K562 (cell line): ENCODE measurements around the gene ZNF547. TPM values are rescaled to one million over a fixed set of nuclear protein-coding genes. Genes with fewer than 3 reads are reported as not detected.
A peak's percentile ranks its signal among the peaks of the same experiment; 100 is the strongest.

Experiments used
- ASH1L ChIP-seq: fragments of 450-650 bp; IDR thresholded peaks from 2 replicates; pipeline ENCODE4 v1.6.1; 2018; ENCODE audit warnings: borderline replicate concordance, mild to moderate bottlenecking, low read depth; ENCODE audit not compliant: partially characterized antibody
- BDP1 ChIP-seq: IDR thresholded peaks from 3 replicates; pipeline ENCODE4 v1.6.1; 2011; ENCODE audit not compliant: insufficient read length, insufficient read depth
- CC2D1A ChIP-seq: fragments of 450-650 bp; IDR thresholded peaks from 2 replicates; pipeline ENCODE4 v1.6.1; 2017; ENCODE audit warnings: mild to moderate bottlenecking
- GTF2E2 ChIP-seq: fragments of 200-800 bp; sonication (Bioruptor generic); IDR thresholded peaks from 2 replicates; pipeline ENCODE4 v1.6.1; 2016; ENCODE audit warnings: missing genetic modification characterization, missing compliant biosample characterization
- MCM7 ChIP-seq, 2 experiments: fragments of 450-650 bp; IDR thresholded peaks; 2 replicates each; pipeline ENCODE4 v1.6.1; 2016 to 2018
- MEIS2 ChIP-seq: fragments of 450-650 bp; IDR thresholded peaks from 2 replicates; pipeline ENCODE4 v1.6.1; 2014; ENCODE audit warnings: mild to moderate bottlenecking; ENCODE audit not compliant: partially characterized antibody
- PML ChIP-seq: IDR thresholded peaks from 2 replicates; pipeline ENCODE4 v1.6.1; 2012; ENCODE audit warnings: low read length, inconsistent platforms
- RBM14 ChIP-seq: fragments of 200-400 bp; formaldehyde crosslinking; IDR thresholded peaks from 2 replicates; pipeline ENCODE4 v1.6.1; 2018; ENCODE audit warnings: low read depth, mild to moderate bottlenecking, low read length, moderate library complexity, borderline replicate concordance; ENCODE audit not compliant: insufficient read depth
- RFX7 ChIP-seq: fragments of 250-450 bp; sonication (Bioruptor Pico); IDR thresholded peaks from 2 replicates; pipeline ENCODE4 v1.5.1; 2021; ENCODE audit warnings: mild to moderate bottlenecking
- RNF219 ChIP-seq: fragments of 250-450 bp; sonication (Bioruptor Pico); IDR thresholded peaks from 2 replicates; pipeline ENCODE4 v1.5.0; 2022; ENCODE audit warnings: mild to moderate bottlenecking
- SMARCC2 ChIP-seq: fragments of 450-650 bp; IDR thresholded peaks from 2 replicates; pipeline ENCODE4 v1.6.1; 2017; ENCODE audit warnings: antibody characterized with exemption, moderate library complexity, mild to moderate bottlenecking, low read depth
- ZNF175 ChIP-seq: fragments of 200-800 bp; sonication (Bioruptor generic); IDR thresholded peaks from 2 replicates; pipeline ENCODE4 v1.6.1; 2016; ENCODE audit warnings: low read depth, mild to moderate bottlenecking, missing genetic modification characterization, missing compliant biosample characterization
- polyA plus RNA-seq, 8 experiments: library from polyadenylated mRNA; depleted of rRNA in 4 of 8; stranded (reverse) in 5 of 8; unstranded in 3 of 8; fragments of >200 nt; fragmentation: Nextera tagmentation in 2 of 8; fragmentation: Illumina TruSeq in 1 of 8; extraction: Ambion mirVana in 2 of 8; extraction: Trizol in 1 of 8; gene quantifications; 2 replicates each; pipeline versions ENCODE4 v1.2.1 to v1.2.3, GENCODE V29; 2011 to 2014; ENCODE audit warnings: inconsistent platforms in 1 of 8, missing spikeins in 1 of 8
- total RNA-seq, 7 experiments: library from RNA; depleted of rRNA in 6 of 7; stranded (reverse); fragments of >200 nt in 6 of 7; fragmentation: Illumina TruSeq in 2 of 7; extraction: Trizol in 2 of 7; gene quantifications; 2 replicates each; pipeline versions ENCODE4 v1.2.1 to v1.2.3, GENCODE V29; 2011 to 2021; ENCODE audit warnings: low replicate concordance in 1 of 7
- TF ChIP-seq, protein P1 (sequence below), 2 experiments: fragments of 150-350 bp in 1 of 2; IDR thresholded peaks; 2 replicates each; pipeline ENCODE4 v1.6.1; 2012 to 2016; ENCODE audit warnings: low read depth in 2 of 2, low read length in 2 of 2, mild to moderate bottlenecking in 1 of 2, moderate library complexity in 1 of 2
- TF ChIP-seq, protein P2 (sequence below): sonication (generic); formaldehyde crosslinking; IDR thresholded peaks from 2 replicates; pipeline ENCODE4 v1.8.1; 2023; ENCODE audit warnings: mild to moderate bottlenecking, missing genetic modification reagents

ZNF547 gene
- total and polyA plus RNA-seq, 9 of the 15 experiments (the other 6 are each of a cell fraction or from before 2014, with no cell fraction given) = 0.03 to 0.96 (median 0.30) TPM

GRCh38 chr19:57362997-57363687, at the start of gene ZNF547, which contains the start of gene TRAPPC2B (continued):
- TF ChIP-seq, protein P1, sequence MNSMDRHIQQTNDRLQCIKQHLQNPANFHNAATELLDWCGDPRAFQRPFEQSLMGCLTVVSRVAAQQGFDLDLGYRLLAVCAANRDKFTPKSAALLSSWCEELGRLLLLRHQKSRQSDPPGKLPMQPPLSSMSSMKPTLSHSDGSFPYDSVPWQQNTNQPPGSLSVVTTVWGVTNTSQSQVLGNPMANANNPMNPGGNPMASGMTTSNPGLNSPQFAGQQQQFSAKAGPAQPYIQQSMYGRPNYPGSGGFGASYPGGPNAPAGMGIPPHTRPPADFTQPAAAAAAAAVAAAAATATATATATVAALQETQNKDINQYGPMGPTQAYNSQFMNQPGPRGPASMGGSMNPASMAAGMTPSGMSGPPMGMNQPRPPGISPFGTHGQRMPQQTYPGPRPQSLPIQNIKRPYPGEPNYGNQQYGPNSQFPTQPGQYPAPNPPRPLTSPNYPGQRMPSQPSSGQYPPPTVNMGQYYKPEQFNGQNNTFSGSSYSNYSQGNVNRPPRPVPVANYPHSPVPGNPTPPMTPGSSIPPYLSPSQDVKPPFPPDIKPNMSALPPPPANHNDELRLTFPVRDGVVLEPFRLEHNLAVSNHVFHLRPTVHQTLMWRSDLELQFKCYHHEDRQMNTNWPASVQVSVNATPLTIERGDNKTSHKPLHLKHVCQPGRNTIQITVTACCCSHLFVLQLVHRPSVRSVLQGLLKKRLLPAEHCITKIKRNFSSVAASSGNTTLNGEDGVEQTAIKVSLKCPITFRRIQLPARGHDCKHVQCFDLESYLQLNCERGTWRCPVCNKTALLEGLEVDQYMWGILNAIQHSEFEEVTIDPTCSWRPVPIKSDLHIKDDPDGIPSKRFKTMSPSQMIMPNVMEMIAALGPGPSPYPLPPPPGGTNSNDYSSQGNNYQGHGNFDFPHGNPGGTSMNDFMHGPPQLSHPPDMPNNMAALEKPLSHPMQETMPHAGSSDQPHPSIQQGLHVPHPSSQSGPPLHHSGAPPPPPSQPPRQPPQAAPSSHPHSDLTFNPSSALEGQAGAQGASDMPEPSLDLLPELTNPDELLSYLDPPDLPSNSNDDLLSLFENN (IDR thresholded peaks at IDR 0.05; ENCODE audit: low read depth in 2 of 2, low read length in 2 of 2) = no peak
- TF ChIP-seq CC2D1A (no peak), PML (no peak), RNF219 (CRISPR knock-in tag) (no peak), RFX7 (CRISPR knock-in tag) (no peak), SMARCC2 (no peak), MCM7 (IDR thresholded peaks at IDR 0.05) (no peak), RBM14 (no peak), ZNF175 (0 out of 2 replicates have a peak, but pooled peaks have one; percentile 38), MEIS2 (peak; percentile 32), ASH1L (no peak), GTF2E2 (tag) (0 out of 2 replicates have a peak, but pooled peaks have one; percentile 47), BDP1 (no peak)
- TF ChIP-seq, protein P2, sequence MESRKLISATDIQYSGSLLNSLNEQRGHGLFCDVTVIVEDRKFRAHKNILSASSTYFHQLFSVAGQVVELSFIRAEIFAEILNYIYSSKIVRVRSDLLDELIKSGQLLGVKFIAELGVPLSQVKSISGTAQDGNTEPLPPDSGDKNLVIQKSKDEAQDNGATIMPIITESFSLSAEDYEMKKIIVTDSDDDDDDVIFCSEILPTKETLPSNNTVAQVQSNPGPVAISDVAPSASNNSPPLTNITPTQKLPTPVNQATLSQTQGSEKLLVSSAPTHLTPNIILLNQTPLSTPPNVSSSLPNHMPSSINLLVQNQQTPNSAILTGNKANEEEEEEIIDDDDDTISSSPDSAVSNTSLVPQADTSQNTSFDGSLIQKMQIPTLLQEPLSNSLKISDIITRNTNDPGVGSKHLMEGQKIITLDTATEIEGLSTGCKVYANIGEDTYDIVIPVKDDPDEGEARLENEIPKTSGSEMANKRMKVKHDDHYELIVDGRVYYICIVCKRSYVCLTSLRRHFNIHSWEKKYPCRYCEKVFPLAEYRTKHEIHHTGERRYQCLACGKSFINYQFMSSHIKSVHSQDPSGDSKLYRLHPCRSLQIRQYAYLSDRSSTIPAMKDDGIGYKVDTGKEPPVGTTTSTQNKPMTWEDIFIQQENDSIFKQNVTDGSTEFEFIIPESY (CRISPR knock-in tag) = peak; percentile 73; the same call in 1 of the 2 replicates
